Islet of Langerhans (tissue), 1 donor: ENCODE results near the gene TMEM50A.
"Not testable (repeated sequence)": the region's sequence is repeated elsewhere in the genome, so short reads cannot be mapped to it uniquely, and the experiment has no call there.

ENCODE experiments used
- FAIRE-seq: peaks from one replicate; lab custom pipeline; 2011; peaks lifted over from hg19 to GRCh38; lab: Jason Lieb, UNC

The TMEM50A gene

DNA sequence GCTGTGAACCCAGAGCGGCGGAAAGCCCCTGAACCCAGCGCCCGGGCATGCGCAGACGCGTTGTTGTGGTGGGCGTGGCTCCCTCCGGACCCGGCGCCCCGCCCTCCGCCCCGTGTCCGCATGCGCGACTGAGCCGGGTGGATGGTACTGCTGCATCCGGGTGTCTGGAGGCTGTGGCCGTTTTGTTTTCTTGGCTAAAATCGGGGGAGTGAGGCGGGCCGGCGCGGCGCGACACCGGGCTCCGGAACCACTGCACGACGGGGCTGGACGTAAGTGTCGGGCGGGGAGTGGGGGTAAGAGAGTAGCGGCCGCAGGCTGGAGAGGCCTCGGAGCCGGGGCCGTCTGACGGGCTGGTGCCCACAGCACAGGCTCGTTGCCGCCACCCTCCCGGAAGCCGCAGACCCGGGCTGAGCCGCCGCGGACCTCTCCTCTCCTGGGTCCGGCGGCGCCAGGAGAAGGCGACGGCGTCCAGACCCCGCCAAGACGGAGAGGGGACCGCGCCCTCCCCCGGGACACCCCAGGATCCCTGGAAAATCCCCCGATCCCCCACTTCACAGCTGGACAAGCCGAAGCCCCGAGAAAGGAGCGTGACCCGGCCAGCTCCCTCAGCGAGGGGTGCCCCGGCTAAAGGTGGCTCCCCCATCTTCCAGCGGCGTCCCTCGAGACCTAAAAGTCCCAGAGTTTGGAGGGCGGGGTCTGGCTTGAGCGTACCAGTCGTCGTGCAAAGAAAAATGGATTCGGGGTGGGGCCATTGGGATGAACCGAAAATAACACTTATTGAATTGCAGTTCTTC lies at the start of gene TMEM50A:
TMEM50A (plus strand) TSS at position 147 of the 794 bp plus-strand sequence. CDS start 2,153 bp downstream, outside the sequence.
- FAIRE-seq: no peak

DNA sequence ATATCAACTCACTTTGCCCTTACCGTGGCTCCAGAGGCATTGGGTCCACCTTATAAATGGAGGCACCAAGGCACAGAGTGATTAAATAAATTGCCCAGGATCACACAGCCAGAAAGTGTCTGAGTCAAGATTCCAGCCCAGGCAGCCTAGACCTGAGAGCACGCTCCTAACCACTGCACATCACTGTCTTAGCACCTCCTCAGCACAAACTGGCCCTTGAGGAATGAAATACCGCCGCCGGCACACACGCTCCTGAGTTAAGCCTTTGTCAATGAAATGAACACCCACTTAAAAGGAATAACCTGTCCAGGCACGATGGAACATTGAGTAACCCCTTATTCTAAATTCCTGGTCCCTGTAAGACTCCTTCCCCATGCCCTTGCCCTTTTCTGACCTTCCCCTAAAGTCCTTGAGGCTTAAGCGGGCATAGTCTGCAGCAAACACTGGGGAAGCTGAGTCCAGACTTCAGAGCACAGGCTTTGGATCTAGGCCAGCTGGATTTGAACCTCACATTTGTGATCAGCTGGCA lies 49.5 kb upstream of the TMEM50A start:
- FAIRE-seq: not testable (repeated sequence)

DNA sequence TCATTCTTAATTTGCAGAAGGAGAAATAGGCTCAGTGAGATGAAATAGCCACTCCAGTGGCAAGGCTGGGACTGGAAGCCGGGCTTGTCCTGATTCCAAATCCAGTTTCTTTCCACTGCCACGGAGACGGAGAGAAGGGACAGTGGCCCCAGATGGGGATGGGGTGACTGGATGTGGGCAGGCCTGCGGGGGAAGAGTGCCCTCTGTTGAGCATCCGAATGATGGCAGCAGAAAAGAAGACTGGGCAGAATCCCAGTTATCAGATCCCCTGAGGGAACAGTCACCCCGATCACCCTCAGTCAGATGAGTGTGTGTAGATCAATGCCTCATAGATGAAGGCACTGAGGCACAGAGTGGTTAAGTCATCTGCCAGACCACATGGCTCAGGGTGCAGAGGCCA lies 48.1 kb upstream of the TMEM50A start:
- FAIRE-seq: not testable (repeated sequence)

DNA sequence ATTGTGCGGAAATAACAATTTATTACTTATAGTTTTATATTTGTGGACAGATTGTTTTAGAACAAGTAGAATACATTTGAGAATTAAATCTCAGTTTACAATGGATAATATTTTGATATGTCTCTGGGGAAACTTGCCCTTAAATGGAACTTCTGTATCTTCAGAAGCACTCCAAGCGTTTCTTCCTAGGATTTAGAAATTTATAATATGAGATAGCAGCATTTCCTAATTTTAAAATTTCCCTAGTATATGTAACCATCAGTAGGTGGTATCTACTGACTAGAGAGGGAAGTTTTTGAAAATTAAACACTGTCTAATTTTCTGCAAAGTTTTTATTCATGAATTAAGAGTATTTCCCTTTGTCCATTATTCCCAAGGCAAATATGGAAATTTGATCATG lies 44.7 kb upstream of the TMEM50A start:
- FAIRE-seq: not testable (repeated sequence)

DNA sequence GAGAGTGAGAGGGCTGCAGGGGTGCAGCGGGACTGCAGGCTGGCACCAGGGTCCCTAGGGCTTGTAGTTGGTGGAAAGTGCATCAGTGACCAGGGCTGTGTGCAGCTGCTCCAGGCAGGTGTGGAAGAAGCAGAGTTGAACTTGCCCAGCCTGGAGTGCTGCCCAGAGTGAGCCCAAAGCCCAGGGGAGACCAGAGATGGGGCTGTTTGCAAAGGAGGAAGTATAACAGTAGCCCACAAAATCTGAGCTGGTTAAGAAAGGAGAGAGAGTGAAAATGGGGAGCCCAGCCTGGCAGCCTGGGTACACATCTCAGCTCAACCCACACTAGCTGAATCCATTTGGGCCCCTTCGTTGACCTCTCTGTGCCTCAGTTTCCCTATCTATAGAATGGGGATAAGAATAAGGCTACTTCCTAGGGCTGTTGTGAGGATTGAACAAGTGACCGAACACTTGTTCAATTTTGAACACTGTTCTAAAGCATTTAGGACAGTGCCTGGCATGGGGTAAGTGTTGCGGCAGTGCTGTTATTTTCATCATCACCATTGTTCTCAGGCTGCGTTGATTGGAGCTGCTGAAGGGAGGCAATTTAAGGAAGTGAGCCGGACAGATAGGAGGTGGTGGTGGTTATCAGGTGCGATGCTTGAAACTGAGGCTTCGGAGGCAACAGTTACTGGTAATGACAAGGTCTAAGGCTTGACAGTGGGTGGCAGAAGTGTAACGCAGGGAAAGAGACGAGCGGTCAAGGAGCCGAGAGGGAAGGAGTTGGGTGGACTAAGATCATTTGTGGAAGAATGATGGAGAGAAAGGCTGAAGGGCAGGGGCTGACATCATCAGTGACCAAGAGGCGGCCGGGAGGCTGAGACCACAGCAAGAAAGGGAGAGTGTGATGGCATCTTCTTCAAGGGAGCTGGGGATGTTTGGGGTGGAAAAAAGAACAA lies 43.0 kb upstream of the TMEM50A start:
- not testable (repeated sequence) for FAIRE-seq

DNA sequence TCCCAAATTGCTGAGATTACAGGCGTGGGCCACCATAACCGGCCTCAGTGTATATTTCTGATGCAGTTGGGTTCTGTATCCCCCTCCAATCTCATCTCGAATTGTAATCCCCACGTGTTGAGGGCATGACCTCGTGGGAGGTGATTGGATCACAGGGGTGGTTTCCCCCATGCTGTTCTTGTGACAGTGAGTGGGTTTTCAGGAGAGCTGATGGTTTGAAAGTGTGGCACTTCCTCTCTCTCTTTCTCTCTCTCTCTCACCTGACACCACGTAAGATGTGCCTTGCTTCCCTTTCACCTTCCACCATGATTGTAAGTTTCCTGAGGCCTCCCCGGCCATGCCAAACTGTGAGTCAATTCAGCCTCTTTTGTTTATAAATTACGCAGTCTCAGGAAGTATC lies 41.6 kb upstream of the TMEM50A start:
- not testable (repeated sequence) for FAIRE-seq

DNA sequence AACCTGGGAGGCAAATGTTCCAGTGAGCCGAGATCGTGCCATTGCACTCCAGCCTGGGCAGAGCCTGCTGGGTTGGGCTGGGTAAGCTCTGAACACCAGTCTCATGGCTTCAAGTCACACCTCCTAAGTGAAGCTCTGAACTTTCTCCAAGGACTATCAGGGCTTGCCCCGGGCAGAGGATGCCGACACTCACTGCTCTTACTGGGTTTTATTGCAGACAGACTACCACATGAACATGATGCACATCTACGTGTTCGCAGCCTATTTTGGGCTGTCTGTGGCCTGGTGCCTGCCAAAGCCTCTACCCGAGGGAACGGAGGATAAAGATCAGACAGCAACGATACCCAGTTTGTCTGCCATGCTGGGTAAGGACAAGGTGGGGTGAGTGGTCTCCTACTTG lies 37.4 kb upstream of the TMEM50A start:
- not testable (repeated sequence) for FAIRE-seq

DNA sequence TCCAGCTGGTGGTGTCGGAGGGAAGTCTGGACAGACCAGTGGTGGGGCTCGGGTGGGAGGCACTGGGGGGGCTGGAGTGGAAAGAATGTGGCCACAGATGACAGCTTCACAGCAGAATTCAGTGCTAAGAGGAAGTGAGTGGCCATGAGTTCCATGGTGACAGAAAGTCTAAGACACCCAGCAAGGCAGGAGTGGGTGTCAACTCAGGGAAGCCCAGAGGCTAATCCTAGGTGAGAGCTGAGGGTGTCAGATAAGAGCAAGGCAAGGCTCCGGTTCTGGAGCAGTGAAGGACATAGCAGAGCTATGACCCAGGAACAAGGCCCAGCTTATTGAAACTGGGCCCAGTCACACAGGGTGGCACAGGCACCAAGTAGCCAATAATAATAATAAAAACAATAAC lies 35.8 kb upstream of the TMEM50A start:
- not testable (repeated sequence) for FAIRE-seq

DNA sequence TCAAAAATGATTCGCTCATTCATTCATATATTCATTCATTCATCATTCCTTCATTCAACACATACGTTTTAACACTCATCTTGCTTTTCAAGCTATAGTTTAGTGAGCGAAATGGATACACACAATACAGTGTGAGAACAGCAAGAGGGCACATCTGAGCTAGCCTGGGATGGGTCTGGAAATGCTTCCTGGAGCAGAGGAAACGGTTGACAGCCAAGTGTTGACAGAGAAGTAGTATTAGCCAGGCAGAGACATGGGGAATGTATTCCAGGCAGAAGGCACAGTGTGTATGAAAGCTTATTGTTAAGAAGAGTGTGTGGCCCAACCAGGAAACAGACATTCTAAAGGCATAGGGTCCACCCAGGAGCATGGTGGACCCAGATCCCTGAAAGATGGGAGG lies 33.2 kb upstream of the TMEM50A start:
- not testable (repeated sequence) for FAIRE-seq

DNA sequence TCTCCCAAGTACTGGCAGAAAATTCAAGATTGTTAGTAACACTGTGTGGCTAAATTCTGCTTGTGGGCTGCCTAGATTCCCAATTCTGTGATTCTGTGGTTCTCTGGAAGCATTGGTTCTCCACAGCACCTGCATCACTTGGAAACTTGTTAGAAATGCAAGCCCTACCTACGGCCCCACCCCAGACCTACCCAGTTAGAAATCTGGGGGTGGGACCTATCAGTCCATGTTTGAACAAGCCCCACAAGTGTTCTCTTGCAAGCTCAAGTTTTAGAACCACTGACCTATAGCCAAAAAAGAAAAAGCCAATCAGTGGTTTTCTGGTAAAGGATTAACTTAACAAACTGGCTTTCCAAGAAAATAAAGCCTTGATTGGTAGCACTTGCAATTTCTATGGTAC lies 30.0 kb upstream of the TMEM50A start:
- FAIRE-seq: not testable (repeated sequence)

DNA sequence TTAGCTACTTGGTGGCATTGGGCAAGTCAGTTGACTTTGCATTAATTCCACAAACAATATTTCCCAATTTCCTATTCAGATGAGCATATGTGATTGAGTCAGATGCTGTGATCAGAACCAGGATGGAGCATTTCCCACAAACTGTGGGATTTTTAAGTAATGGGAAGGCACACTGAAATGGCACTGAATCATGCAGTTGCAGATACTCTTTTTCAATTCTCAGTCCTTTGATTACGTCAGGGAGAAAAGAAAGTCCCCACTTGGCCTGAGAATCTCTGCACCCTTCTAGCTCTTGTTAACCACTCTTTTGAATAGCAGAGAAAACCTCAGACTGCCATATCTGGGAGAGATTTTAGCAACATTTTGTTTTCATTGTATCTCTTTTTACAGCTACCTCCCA lies 29.0 kb upstream of the TMEM50A start:
- FAIRE-seq: not testable (repeated sequence)

DNA sequence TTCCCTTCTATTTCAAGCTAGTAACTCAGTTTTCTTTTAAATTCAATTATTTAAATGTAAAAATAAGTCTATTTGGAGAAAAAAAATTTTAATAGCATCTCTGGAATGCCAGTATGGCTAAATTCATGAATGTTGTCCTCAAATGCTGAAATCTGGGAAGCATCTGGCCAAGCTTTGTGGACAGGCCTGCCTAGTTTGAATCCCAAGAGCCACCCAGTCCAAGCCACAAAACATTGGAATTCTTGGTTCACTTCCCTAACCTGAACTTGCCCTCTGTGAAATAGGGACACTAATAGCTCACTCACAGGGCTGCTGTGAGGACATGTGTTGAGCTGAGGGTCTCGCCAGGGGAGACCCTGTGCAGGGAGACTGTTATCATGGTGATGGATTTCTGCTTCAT lies 28.6 kb upstream of the TMEM50A start:
- not testable (repeated sequence) for FAIRE-seq

DNA sequence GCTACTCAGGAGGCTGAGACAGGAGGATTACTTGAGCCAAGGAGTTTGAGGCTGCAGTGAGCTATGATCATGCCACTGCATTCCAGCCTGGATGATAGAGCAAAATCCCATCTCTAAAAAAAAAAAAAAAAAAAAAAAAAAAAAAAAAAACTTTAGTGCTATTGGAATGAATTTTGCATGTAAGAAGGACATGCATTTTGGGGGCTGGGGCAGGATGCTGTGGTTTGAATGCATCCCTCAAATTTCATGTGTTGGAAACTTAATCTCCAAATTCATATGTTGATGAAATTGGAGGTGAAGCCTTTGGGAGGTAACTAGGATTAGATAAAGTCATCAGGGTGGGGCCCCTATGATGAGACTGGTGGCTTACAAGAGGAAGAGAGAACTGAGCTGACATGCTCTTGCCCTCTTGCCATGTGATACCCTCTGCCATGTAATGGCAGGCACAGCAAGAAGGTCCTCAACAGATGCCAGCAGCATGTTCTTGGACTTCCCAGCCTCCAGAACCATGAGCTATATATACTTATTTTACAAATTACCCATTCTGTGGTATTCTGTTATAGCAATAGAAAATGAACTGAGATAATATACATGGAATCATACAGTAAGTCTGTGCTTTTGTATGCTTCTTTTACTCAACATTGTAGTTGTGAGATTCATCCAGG lies 25.2 kb upstream of the TMEM50A start:
- not testable (repeated sequence) for FAIRE-seq

DNA sequence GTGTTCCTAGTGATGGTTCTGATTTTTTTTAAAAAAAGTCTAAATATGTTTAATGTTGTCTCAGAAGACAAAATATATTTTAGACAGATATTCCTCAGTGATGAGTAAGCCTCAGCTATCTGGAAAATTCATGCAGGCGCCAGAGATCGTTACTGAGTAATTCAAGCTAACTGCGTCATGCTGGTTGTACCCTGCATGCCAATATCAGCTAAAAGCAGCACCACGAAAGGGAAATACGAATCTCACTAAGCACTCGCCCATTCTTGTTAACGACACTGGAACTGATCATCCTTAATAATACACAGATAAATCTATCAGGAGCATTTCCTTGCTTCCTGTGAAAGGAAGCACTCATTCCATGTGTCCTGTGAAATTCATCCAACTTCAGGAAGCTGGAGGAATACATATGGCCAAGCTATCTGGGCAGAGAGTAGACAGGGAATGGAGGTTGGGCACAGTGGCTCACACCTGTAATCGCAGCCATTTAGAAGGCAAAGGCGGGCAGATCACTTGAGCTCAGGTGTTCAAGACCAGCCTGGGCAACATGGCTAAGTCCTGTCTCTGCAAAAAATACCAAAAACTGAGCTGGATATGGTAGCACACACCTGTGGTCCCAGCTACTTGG lies 17.7 kb upstream of the TMEM50A start:
- FAIRE-seq: not testable (repeated sequence)

DNA sequence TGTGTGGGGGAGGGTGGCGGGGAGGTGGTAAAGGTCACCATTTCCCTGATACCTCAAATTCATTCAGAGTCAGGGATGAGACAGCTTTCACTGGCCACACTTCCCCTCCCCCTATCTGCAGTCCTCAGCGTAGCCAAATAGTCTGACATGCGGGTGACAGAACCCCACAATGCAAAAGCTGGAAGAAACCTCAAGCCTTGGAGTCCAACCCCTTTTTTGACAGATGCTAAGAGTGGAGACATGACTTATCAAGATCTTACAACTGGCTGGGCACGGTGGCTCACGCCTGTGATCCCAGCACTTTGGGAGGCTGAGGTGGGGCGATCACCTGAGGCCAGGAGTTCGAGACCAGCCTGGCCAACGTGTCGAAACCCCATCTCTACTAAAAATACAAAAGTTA lies 16.0 kb upstream of the TMEM50A start:
- not testable (repeated sequence) for FAIRE-seq

DNA sequence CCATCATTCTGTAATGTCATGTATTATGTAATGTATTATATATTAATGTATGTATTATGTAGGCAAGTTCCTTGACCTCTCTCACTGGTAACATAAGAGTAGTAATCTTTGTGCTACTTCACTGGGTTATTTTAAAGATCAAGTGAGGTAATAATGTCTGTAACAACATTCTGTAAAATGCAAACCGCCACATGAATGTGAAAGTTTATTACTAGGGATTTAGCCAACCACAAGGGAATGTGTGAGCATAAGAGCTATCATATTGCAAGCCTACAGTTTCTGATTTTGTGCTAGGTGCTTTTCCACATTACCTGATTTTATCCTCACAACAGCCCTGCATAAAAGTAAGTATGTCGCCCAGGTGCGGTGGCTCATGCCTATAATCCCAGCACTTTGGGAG lies 13.7 kb upstream of the TMEM50A start:
- not testable (repeated sequence) for FAIRE-seq

DNA sequence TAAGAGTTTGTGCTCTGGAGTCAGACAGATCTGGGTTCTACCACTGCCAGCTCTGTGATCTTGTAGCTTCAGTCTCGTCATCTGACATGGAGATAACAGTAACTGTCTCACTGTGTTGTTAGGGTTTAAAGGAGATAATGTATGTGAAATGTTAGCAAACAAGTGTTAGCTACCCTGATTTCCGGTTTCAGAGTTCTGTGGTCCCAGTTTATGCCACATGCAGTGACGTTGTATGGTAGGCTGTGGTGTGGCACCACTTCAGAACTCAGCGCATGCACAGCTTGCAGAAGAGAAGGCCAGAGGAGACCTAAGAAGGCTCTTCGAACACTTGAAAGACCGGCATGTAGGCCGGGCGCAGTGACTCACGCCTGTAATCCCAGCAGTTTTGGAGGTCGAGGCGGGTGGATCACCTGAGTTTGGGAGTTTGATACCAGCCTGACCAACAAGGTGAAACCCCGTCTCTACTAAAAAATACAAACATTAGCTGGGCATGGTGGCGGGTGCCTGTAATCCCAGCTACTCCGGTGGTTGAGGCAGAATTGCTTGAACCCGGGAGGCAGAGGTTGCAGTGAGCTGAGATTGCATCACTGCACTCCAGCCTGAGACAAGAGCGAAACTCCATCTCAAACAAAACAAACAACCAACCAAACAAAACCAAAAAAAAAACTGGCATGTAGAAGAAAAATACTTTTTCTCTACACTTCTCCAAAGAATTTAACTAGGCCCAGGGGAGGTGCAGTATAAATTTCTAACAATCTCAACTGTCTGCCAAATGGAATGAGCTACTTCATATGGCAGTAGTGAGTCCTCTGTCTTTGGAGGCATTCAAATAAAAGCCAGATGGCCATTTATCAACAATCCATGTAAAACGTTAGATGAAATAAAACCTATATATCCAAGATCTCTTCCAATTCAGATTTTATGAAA lies 10.0 kb upstream of the TMEM50A start:
- not testable (repeated sequence) for FAIRE-seq

DNA sequence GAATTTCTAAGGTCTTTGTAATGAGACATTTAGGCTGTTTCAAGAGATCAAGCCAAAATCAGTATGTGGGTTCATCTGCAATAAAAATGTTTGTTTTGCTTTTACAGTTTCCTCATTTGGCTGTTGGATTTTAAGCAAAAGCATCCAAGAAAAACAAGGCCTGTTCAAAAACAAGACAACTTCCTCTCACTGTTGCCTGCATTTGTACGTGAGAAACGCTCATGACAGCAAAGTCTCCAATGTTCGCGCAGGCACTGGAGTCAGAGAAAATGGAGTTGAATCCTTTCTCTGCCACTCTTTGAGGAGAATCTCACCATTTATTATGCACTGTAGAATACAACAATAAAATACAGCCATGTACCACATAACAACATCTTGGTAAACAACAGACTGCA lies 9.3 kb upstream of the TMEM50A start:
- FAIRE-seq: not testable (repeated sequence)

DNA sequence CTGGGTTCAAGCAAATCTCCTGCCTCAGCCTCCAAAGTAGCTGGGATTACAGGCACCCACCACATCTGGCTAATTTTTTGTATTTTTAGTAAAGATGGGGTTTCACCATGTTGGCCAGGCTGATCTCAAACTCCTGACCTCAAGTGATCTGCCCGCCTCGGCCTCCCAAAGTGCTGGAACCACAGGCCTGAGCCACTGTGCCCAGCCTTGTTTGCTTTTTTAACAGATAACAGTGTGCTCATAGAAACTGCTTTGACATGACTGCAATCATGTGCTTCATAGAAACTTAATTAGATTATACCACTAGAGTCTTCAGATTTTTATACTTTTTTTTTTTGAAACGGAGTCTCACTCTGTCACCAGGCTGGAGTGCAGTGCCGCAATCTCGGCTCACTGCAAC lies 8.8 kb upstream of the TMEM50A start:
- not testable (repeated sequence) for FAIRE-seq

DNA sequence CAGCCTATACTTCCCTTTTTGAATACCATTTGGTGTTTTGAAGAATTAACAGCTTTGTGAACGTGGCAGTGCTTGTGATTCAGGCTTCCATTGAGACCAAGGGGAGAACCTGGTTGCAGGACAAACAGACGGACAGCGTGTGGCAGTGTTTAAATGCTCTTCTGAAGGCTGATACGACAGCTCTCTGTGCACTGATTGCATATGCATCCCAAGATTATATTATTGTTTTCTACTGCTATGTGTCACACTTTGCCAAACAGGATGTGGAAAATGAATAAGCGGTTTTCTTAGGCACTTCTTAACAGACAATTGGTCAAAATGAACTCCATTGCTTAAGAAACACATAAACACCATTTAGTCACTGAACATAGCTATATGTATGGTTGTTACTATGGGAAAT lies 8.2 kb upstream of the TMEM50A start:
- FAIRE-seq: not testable (repeated sequence)
